ENCODE results near the gene EPX. TPM values are rescaled to one million over a fixed set of nuclear protein-coding genes. Genes with fewer than 3 reads are reported as not detected.

The EPX gene
- polyA plus RNA-seq, 1 donor from 2014 or later = not detected

- no peak overlapping the region for H3K27ac ChIP-seq (ENCODE audit: low read length)
- no peak overlapping the region for H2AFZ ChIP-seq (ENCODE audit: low read depth, low read length)
- H3K4me3 ChIP-seq (ENCODE audit: low read length) = no peak overlapping the region
- no peaks in the 10 kb centered on the region for H4K20me1 ChIP-seq (ENCODE audit: insufficient read depth)
- H3K27me3 ChIP-seq (ENCODE audit: insufficient read depth, low read depth, low read length) = peaks cover 22% of the 10 kb centered on the region
- no peaks in the 10 kb centered on the region for H3K36me3 ChIP-seq (ENCODE audit: insufficient read depth, low read length)
- TF ChIP-seq CTCF (IDR thresholded peaks at IDR 0.05; ENCODE audit: poor library complexity, severe bottlenecking) (no peak), EZH2 (IDR thresholded peaks at IDR 0.05; ENCODE audit: borderline replicate concordance, insufficient read depth, low read length, poor library complexity, severe bottlenecking) (no peak)
- H3K79me2 ChIP-seq (replicated peaks; ENCODE audit: insufficient read depth, low read length) = no peaks in the 10 kb centered on the region
- no peaks in the 10 kb centered on the region for H3K9me3 ChIP-seq (ENCODE audit: low read length)
- H3K9ac ChIP-seq (ENCODE audit: low read length) = no peak overlapping the region
- no peaks in the 10 kb centered on the region for H3K9me2 ChIP-seq (ENCODE audit: insufficient read depth, low read length)
- no peak overlapping the region for H3K4me2 ChIP-seq (ENCODE audit: low read length)
- H3F3A ChIP-seq (ENCODE audit: insufficient read depth, low read length, poor library complexity, severe bottlenecking) = no peaks in the 10 kb centered on the region
These were observed 26.5 kb upstream of the EPX start for GRCh38 chr17:58165981-58166380.

- Histone ChIP-seq H3K9ac (ENCODE audit: low read length) (no peak within 1 kb of the TSS), H3K27me3 (ENCODE audit: insufficient read depth, low read depth, low read length) (peaks cover 22% of the 10 kb centered on the region), H3K36me3 (ENCODE audit: insufficient read depth, low read length) (no peaks in the 10 kb centered on the region)
These were observed 25.8 kb upstream of the EPX start, which contains the start of gene OR4D2 for GRCh38 chr17:58166682-58167081. Gene OR4D2 (plus strand): TSS chr17:58166982. CDS start chr17:58169656, 2,674 bp downstream.

More at GRCh38 chr17:58166682-58167081, 25.8 kb upstream of the EPX start, which contains the start of gene OR4D2:
- Histone ChIP-seq H3K9me2 (ENCODE audit: insufficient read depth, low read length) (no peaks in the 10 kb centered on the region), H2AFZ (ENCODE audit: low read depth, low read length) (no peak within 1 kb of the TSS), H3K9me3 (ENCODE audit: low read length) (no peaks in the 10 kb centered on the region), H3K79me2 (replicated peaks; ENCODE audit: insufficient read depth, low read length) (no peaks in the 10 kb centered on the region), H4K20me1 (ENCODE audit: insufficient read depth) (no peaks in the 10 kb centered on the region), H3F3A (ENCODE audit: insufficient read depth, low read length, poor library complexity, severe bottlenecking) (no peaks in the 10 kb centered on the region), H3K4me3 (ENCODE audit: low read length) (no peak within 1 kb of the TSS), H3K4me2 (ENCODE audit: low read length) (no peak within 1 kb of the TSS), H3K27ac (ENCODE audit: low read length) (no peak within 1 kb of the TSS)
- TF ChIP-seq POLR2AphosphoS5 (IDR thresholded peaks at IDR 0.05) = no peak
- TF ChIP-seq SMC3 (conservative IDR thresholded peaks at IDR 0.05; ENCODE audit: poor library complexity) = no peak
- no peak for TF ChIP-seq TAF1 (IDR thresholded peaks at IDR 0.05; ENCODE audit: low read depth)
- TF ChIP-seq RAD21 (conservative IDR thresholded peaks at IDR 0.05) = no peak
- no peak for TF ChIP-seq CTCF (IDR thresholded peaks at IDR 0.05; ENCODE audit: poor library complexity, severe bottlenecking)
- no peak for TF ChIP-seq EZH2 (IDR thresholded peaks at IDR 0.05; ENCODE audit: borderline replicate concordance, insufficient read depth, low read length, poor library complexity, severe bottlenecking)
- no peak for TF ChIP-seq REST (IDR thresholded peaks at IDR 0.05; ENCODE audit: borderline replicate concordance)
- TF ChIP-seq EP300 (conservative IDR thresholded peaks at IDR 0.05; ENCODE audit: poor library complexity, severe bottlenecking) = no peak
- TF ChIP-seq MXI1 (conservative IDR thresholded peaks at IDR 0.05; ENCODE audit: poor library complexity, severe bottlenecking) = no peak

Measured in neural cell (in vitro differentiated cells).